Measurements from ENCODE around the gene XXYLT1. TPM values are rescaled to one million over a fixed set of nuclear protein-coding genes. Genes with fewer than 3 reads are reported as not detected.

The XXYLT1 gene
- total and polyA plus RNA-seq, 2 of the 8 experiments (the other 6 are each of a cell fraction or from before 2014, with no cell fraction given), result 18.9 to 23.8 TPM

GRCh38 chr3:195104340-195104739, 166.6 kb downstream of the XXYLT1 start:
- DNase-seq (ENCODE audit: low read depth in 1 of 2, low spot score in 2 of 2) (no peak), FAIRE-seq (no peak)
- Histone ChIP-seq H3K4ac (replicated peaks; ENCODE audit: insufficient read length, low read depth, low read length) (no peak overlapping the region), H3K14ac (ENCODE audit: insufficient read length) (no peak overlapping the region), H3K9ac (replicated peaks in 1 of 4; ENCODE audit: extremely low read depth in 1 of 4, low read depth in 3 of 4, low read length in 3 of 4) (no peak overlapping the region), H2BK5ac (ENCODE audit: low read depth, low read length) (no peak overlapping the region), H2BK20ac (ENCODE audit: low read length) (no peak overlapping the region), H3K23ac (ENCODE audit: insufficient read length) (no peak overlapping the region), H3K4me1 (replicated peaks in 1 of 4; ENCODE audit: control insufficient read depth in 3 of 4, insufficient read depth in 4 of 4, low read length in 3 of 4) (peaks cover 2 to 4% (median 2%) of the 10 kb centered on the region in 4 experiments; a peak in 4 of 7 replicates), H4K91ac (replicated peaks; ENCODE audit: insufficient read length, low read length) (no peak overlapping the region), H4K20me1 (replicated peaks in 1 of 2; ENCODE audit: control insufficient read depth in 1 of 2, insufficient read depth in 2 of 2, low read length in 2 of 2) (peaks cover 0 to 3% of the 10 kb centered on the region in 2 experiments), H3K18ac (ENCODE audit: extremely low read depth, low read length) (no peak overlapping the region), H3K4me2 (ENCODE audit: insufficient read depth in 1 of 2, low read depth in 2 of 2, low read length in 2 of 2) (no peak overlapping the region), H3K9me3 (ENCODE audit: insufficient read depth in 2 of 2, low read depth in 1 of 2, low read length in 1 of 2) (no peaks in the 10 kb centered on the region), H3K79me1 (ENCODE audit: low read depth, low read length) (peaks cover 2% of the 10 kb centered on the region; the same call in 1 of the 2 replicates), H3K27me3 (replicated peaks in 1 of 4; ENCODE audit: control insufficient read depth in 3 of 4, extremely low read depth in 1 of 4, insufficient read depth in 3 of 4, low read length in 3 of 4) (no peaks in the 10 kb centered on the region), H2AFZ (ENCODE audit: low read length) (no peak overlapping the region), H2BK12ac (ENCODE audit: low read depth, low read length) (no peak overlapping the region), H2BK120ac (replicated peaks; ENCODE audit: low read depth, low read length) (no peak overlapping the region), H2AK5ac (ENCODE audit: low read depth, low read length) (no peak overlapping the region), H3K56ac (replicated peaks; ENCODE audit: insufficient read length, low read depth, low read length) (no peak overlapping the region), H2BK15ac (ENCODE audit: low read length) (no peak overlapping the region), H4K5ac (ENCODE audit: insufficient read length, low read depth, low read length) (no peak overlapping the region), H4K8ac (ENCODE audit: extremely low read depth, insufficient read depth, low read length) (no peak overlapping the region), H3K36me3 (ENCODE audit: control insufficient read depth in 2 of 4, insufficient read depth in 4 of 4, low read length in 3 of 4) (no peaks in the 10 kb centered on the region; a peak in 1 of 8 replicates), H3K79me2 (ENCODE audit: control insufficient read depth in 1 of 2, insufficient read depth in 2 of 2, low read length in 2 of 2) (no peaks in the 10 kb centered on the region), H3K4me3 (ENCODE audit: extremely low read depth in 1 of 4, insufficient read depth in 2 of 4, low read depth in 3 of 4, low read length in 4 of 4) (no peak overlapping the region), H3K23me2 (ENCODE audit: low read depth, low read length) (peaks cover 2% of the 10 kb centered on the region; the same call in 1 of the 2 replicates), H3K27ac (ENCODE audit: low read depth, low read length) (no peak overlapping the region)
- TF ChIP-seq SP2 (IDR thresholded peaks at IDR 0.05; ENCODE audit: low read length) (no peak), RAD21 (IDR thresholded peaks at IDR 0.05 in 1 of 2, conservative IDR thresholded peaks at IDR 0.05 in 1 of 2; ENCODE audit: low read depth in 2 of 2, low read length in 2 of 2) (0 out of 4 replicates have a peak, but pooled peaks of 1 of the 2 experiments have one; percentile 0), GTF2F1 (IDR thresholded peaks at IDR 0.05; ENCODE audit: borderline replicate concordance, low read depth, low read length) (no peak)
- TF ChIP-seq, protein P1, sequence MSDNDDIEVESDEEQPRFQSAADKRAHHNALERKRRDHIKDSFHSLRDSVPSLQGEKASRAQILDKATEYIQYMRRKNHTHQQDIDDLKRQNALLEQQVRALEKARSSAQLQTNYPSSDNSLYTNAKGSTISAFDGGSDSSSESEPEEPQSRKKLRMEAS (IDR thresholded peaks at IDR 0.05), result peak; percentile 55
- WGBS, 2 experiments (ENCODE audit: extremely low coverage in 1 of 2, insufficient coverage in 1 of 2, insufficient read length in 1 of 2, insufficient replicate concordance in 2 of 2, low coverage in 1 of 2, low lambda C conversion rate in 2 of 2, missing lambda C conversion rate in 1 of 2), result 78% methylated on average over 8 of the region's 8 CpGs; no CpG with 5 or more reads in 1 of the 2 experiments
- ChIA-PET CTCF (ENCODE audit: partially characterized antibody) (interaction anchor here (0.9 to 3.3 kb wide), 12 partner anchors 9 to 422 kb away, joined by 3 to 28 read pairs (median 4); no protein-coding TSS in a partner anchor), POLR2A (ENCODE audit: partially characterized antibody) (interaction anchor here (1.6 kb wide), 1 partner anchor 418 kb away, joined by 6 read pairs; the partner anchor contains the start of gene FAM43A)
